ENCODE data around the gene FAM24A. TPM values are rescaled to one million over a fixed set of nuclear protein-coding genes. Genes with fewer than 3 reads are reported as not detected.
A peak's percentile ranks its signal among the peaks of the same experiment; 100 is the strongest.

FAM24A gene
- total RNA-seq, 1 experiment from 2014 or later: not detected

DNA sequence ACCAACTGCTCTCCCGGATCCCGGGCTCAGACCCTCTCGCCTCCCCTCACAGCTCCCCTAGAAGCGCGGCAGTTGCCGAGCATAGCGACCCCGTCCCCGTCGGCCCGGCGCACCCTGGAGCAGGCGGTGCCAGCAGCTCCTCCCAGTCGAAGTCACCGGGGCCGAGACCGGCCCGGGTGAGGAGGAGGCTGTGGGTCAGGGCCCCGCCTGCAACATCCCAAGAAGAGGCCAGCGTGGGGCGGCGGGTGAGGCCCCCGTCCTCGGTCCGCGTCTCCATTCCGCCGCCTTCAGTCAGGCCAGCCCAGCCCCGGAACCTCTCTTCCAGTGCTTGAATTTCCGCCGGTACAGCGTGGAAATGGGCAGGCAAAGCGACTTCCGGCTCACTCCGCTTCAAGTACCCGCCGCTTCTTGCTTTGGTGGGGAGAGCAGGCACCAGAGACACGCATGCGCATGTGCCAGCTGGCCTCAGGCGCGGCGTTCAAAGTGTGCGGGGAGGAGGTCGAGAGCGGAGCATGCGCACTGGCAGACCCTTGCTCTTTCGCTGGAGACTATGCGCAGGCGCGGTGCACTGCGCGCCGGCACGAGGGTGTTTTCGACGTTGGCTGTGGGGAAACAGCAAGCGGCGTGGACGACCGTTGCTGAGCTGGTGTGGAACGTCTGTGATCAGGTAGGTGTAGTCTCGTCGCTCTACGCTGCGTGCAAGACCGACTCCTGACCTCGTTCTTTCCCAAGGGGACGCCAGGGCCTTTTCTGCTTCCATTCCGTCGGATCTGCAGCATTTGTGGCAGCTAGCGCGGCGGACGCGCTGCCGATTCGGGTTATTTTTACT is 43.7 kb downstream of the FAM24A start, which contains the start of gene C10orf88:
C10orf88 (minus strand) TSS at position 326 of the 829 bp plus-strand sequence; CDS start at position 277, 49 bp downstream.
- intact Hi-C loops (cut with micrococcal nuclease): loop anchor here (2.0 to 5.0 kb wide), 2 partner anchors 27 to 87 kb away; partner anchors contain the start of gene PSTK
- CTCF ChIA-PET: no interaction called here

DNA sequence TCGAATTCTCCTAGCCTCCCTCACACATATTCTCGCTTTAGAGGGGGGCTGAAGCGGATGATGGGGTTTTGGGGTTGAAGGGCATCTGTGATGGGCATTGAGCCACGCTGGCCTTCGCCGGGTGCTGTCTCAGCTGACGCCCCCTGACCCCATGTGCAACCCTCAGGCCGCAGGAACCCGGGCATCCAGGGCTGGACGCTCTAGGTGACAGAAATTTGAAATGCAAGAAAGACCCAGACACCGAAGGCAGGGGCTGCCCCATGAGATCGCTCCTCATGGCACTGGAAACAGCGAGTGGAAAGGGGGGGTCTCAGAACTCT is 44.3 kb downstream of the FAM24A start:
- Histone ChIP-seq H2AFZ (ENCODE audit: low read length) (peak overlapping the region; percentile 96), H3K4me3 (ENCODE audit: low read length) (peak overlapping the region; percentile 91; the same call in 1 of the 2 replicates), H3K9ac (ENCODE audit: low read length) (no peak overlapping the region), H3K4me2 (ENCODE audit: low read length) (peak overlapping the region; percentile 59), H3K9me2 (replicated peaks; ENCODE audit: low read length) (no peaks in the 10 kb centered on the region), H3F3A (ENCODE audit: low read length, unreplicated experiment) (no peaks in the 10 kb centered on the region), H3K27ac (ENCODE audit: low read length) (no peak overlapping the region), H4K20me1 (ENCODE audit: low read length) (no peaks in the 10 kb centered on the region), H3K4me1 (ENCODE audit: insufficient read depth, low read length) (peaks cover 14% of the 10 kb centered on the region; the same call in 1 of the 2 replicates), H3K9me3 (ENCODE audit: low read length) (no peaks in the 10 kb centered on the region), H3K79me2 (ENCODE audit: low read length) (peaks cover 15% of the 10 kb centered on the region), H3K36me3 (ENCODE audit: low read depth, low read length) (no peaks in the 10 kb centered on the region), H3K27me3 (ENCODE audit: low read length) (no peaks in the 10 kb centered on the region)
- ATAC-seq: no peak
- intact Hi-C loops (cut with micrococcal nuclease): loop anchor here (2.0 to 5.0 kb wide), 2 partner anchors 26 to 87 kb away; partner anchors contain the start of gene PSTK
- TF ChIP-seq, protein P1, sequence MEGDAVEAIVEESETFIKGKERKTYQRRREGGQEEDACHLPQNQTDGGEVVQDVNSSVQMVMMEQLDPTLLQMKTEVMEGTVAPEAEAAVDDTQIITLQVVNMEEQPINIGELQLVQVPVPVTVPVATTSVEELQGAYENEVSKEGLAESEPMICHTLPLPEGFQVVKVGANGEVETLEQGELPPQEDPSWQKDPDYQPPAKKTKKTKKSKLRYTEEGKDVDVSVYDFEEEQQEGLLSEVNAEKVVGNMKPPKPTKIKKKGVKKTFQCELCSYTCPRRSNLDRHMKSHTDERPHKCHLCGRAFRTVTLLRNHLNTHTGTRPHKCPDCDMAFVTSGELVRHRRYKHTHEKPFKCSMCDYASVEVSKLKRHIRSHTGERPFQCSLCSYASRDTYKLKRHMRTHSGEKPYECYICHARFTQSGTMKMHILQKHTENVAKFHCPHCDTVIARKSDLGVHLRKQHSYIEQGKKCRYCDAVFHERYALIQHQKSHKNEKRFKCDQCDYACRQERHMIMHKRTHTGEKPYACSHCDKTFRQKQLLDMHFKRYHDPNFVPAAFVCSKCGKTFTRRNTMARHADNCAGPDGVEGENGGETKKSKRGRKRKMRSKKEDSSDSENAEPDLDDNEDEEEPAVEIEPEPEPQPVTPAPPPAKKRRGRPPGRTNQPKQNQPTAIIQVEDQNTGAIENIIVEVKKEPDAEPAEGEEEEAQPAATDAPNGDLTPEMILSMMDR (conservative IDR thresholded peaks at IDR 0.05; ENCODE audit: low read depth, low read length): no peak
- TF ChIP-seq EZH2phosphoT487 (IDR thresholded peaks at IDR 0.05; ENCODE audit: borderline replicate concordance, low read length) (no peak), EZH2 (IDR thresholded peaks at IDR 0.05; ENCODE audit: low read length, unreplicated experiment) (no peak)
- ChIA-PET POLR2A (ENCODE audit: unreplicated experiment) (no interaction called here), CTCF (no interaction called here)
- BruUV-seq (replicated peaks): TSS peak; percentile 71
- no peak for DNase-seq

More for the DNA sequence above, 43.7 kb downstream of the FAM24A start, which contains the start of gene C10orf88:
- H3K9ac ChIP-seq (ENCODE audit: low read length): peak within 1 kb of the TSS; percentile 94
- ATAC-seq (peak; percentile 99), DNase-seq (peak; percentile 95)
- POLR2A ChIA-PET (ENCODE audit: unreplicated experiment): interaction anchor here (0.7 kb wide), 1 partner anchor 250 kb away, joined by 4 read pairs; no protein-coding TSS in a partner anchor
- peak within 1 kb of the TSS; percentile 96 for H2AFZ ChIP-seq (ENCODE audit: low read length)
- peak within 1 kb of the TSS; percentile 91 for H3K4me3 ChIP-seq (ENCODE audit: low read length)
- TF ChIP-seq EZH2phosphoT487 (IDR thresholded peaks at IDR 0.05; ENCODE audit: borderline replicate concordance, low read length) (no peak), EZH2 (IDR thresholded peaks at IDR 0.05; ENCODE audit: low read length, unreplicated experiment) (no peak)
- TF ChIP-seq, protein P1 (conservative IDR thresholded peaks at IDR 0.05; ENCODE audit: low read depth, low read length): no peak
- H3K27ac ChIP-seq (ENCODE audit: low read length): no peak within 1 kb of the TSS
- no peaks in the 10 kb centered on the region for H3K9me2 ChIP-seq (replicated peaks; ENCODE audit: low read length)
- H3K9me3 ChIP-seq (ENCODE audit: low read length): no peaks in the 10 kb centered on the region
- H4K20me1 ChIP-seq (ENCODE audit: low read length): no peaks in the 10 kb centered on the region
- no TSS peak for BruUV-seq (replicated peaks)
- peaks cover 14% of the 10 kb centered on the region; the same call in 1 of the 2 replicates for H3K4me1 ChIP-seq (ENCODE audit: insufficient read depth, low read length)
- H3K4me2 ChIP-seq (ENCODE audit: low read length): peak within 1 kb of the TSS; percentile 94
- H3K27me3 ChIP-seq (ENCODE audit: low read length): no peaks in the 10 kb centered on the region
- H3F3A ChIP-seq (ENCODE audit: low read length, unreplicated experiment): no peaks in the 10 kb centered on the region
- peaks cover 15% of the 10 kb centered on the region for H3K79me2 ChIP-seq (ENCODE audit: low read length)
- H3K36me3 ChIP-seq (ENCODE audit: low read depth, low read length): no peaks in the 10 kb centered on the region
